ENCODE data around the gene MYOF. TPM values are rescaled to one million over a fixed set of nuclear protein-coding genes. Genes with fewer than 3 reads are reported as not detected.

The MYOF gene, protein sequence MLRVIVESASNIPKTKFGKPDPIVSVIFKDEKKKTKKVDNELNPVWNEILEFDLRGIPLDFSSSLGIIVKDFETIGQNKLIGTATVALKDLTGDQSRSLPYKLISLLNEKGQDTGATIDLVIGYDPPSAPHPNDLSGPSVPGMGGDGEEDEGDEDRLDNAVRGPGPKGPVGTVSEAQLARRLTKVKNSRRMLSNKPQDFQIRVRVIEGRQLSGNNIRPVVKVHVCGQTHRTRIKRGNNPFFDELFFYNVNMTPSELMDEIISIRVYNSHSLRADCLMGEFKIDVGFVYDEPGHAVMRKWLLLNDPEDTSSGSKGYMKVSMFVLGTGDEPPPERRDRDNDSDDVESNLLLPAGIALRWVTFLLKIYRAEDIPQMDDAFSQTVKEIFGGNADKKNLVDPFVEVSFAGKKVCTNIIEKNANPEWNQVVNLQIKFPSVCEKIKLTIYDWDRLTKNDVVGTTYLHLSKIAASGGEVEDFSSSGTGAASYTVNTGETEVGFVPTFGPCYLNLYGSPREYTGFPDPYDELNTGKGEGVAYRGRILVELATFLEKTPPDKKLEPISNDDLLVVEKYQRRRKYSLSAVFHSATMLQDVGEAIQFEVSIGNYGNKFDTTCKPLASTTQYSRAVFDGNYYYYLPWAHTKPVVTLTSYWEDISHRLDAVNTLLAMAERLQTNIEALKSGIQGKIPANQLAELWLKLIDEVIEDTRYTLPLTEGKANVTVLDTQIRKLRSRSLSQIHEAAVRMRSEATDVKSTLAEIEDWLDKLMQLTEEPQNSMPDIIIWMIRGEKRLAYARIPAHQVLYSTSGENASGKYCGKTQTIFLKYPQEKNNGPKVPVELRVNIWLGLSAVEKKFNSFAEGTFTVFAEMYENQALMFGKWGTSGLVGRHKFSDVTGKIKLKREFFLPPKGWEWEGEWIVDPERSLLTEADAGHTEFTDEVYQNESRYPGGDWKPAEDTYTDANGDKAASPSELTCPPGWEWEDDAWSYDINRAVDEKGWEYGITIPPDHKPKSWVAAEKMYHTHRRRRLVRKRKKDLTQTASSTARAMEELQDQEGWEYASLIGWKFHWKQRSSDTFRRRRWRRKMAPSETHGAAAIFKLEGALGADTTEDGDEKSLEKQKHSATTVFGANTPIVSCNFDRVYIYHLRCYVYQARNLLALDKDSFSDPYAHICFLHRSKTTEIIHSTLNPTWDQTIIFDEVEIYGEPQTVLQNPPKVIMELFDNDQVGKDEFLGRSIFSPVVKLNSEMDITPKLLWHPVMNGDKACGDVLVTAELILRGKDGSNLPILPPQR (N-terminal part only)
- total RNA-seq: 10 to 100 TPM; 10.8 to 10.9 TPM

DNA sequence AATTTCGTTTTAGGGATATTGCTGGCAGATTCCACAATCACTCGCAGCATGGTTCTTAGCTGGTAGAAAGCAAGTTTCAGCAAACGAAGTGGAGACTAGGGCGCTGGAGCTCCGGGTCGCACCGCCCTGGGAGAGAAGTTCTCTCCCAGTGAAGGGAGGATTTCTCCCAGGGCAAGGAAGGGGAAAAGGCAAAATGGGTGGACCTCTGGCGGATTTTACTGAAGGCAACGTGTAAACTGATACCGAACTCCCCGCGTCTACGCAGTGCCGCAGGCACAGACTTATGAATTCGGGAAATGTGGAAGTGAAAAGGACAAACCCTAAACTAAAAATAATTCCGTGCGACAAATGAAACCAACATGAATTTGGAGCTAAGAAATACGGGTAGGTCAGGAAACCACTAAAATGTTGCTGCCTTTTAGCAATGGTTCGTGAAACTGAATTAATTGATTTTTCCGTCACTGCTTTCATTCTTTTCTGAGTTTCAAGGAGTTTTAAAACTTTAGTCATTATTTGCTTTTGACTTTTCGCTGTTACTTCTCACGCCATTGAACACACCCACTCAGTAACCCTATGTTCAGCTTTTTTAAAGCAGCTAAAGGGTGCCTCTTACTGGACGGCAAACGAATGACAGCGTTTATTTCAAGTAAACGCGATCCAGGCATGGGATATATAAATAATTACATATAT, at the start of gene MYOF:
Gene MYOF, minus strand, starts transcription at position 190 of the 690 bp plus-strand sequence. Its CDS starts 140 bp downstream, at position 50.
- no peaks in the 10 kb centered on the region for H3K27me3 Mint-ChIP-seq
- peaks cover 3% of the 10 kb centered on the region for H3K36me3 Mint-ChIP-seq (ENCODE audit: low read depth)
- peaks cover 29% of the 10 kb centered on the region for H3K4me1 Mint-ChIP-seq
- CTCF ChIA-PET: interaction anchor here (0.6 to 15.3 kb wide), 38 partner anchors 7 to 472 kb away, joined by 3 to 511 read pairs (median 5); partner anchors contain the start of gene CEP55
- peak within 1 kb of the TSS; percentile 90 for H3K27ac Mint-ChIP-seq
- DNase-seq: peak; percentile 67
- POLR2A ChIA-PET: interaction anchor here (0.9 to 5.0 kb wide), 13 partner anchors 12 to 634 kb away, joined by 3 to 82 read pairs (median 4); partner anchors contain the start of genes CEP55 and EXOC6
- no peaks in the 10 kb centered on the region for H3K9me3 Mint-ChIP-seq
- H3K4me3 Mint-ChIP-seq: peak within 1 kb of the TSS; percentile 86

DNA sequence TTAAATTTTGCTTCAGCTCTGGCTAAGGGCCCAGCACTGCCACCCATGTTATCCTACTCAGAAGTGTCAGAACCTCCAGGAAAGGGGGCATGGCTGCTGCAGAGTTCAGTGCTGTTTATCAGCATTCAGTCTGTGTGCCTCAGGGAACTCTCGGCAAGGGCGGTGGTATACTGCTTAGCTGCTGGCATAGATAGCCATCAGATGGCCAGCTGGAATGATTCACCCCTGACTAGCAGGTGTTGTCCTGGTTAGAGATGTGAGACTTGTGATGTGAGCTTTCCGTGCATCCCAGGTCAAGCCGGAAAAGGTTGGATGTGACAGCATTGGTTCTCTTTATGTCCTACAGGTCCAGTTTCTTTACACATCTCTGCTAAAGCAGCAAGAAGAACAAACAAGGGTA, 36.4 kb upstream of the MYOF start:
- CTCF ChIA-PET: interaction anchor here (1.2 to 1.3 kb wide), 2 partner anchors 143 to 166 kb away, joined by 3 to 4 read pairs; no protein-coding TSS in a partner anchor
- H3K36me3 Mint-ChIP-seq (ENCODE audit: low read depth): peaks cover 84% of the 10 kb centered on the region
- no peak overlapping the region for H3K4me3 Mint-ChIP-seq
- H3K4me1 Mint-ChIP-seq: no peaks in the 10 kb centered on the region
- POLR2A ChIA-PET: no interaction called here
- no peaks in the 10 kb centered on the region for H3K27me3 Mint-ChIP-seq
- H3K27ac Mint-ChIP-seq: no peak overlapping the region
- peaks cover 7% of the 10 kb centered on the region for H3K9me3 Mint-ChIP-seq
- no peak for DNase-seq

DNA sequence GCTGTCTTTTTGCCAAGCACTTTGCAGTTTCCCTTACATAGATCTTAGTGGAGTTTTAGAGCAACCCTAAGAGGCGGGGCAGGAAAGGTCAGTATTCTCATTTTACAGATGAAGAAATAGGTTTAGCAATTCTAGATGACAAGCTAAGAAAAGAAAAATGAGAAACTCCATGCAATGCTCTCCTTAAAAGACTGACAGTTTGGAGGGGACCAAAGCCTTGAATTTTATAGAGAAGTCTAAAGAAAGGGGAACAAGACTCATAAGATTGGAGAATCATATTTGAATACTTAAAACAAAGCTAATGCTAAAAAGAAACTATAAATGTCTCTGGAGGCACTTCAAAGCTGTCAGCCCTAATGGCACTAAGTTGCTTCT, 33.9 kb upstream of the MYOF start:
- no peak overlapping the region for H3K4me3 Mint-ChIP-seq
- H3K36me3 Mint-ChIP-seq (ENCODE audit: low read depth): peaks cover 69% of the 10 kb centered on the region
- no peak for DNase-seq
- no peak overlapping the region for H3K27ac Mint-ChIP-seq
- ChIA-PET POLR2A (no interaction called here), CTCF (interaction anchor here (1.7 kb wide), 1 partner anchor 33 kb away, joined by 5 read pairs; the partner anchor contains the start of gene MYOF)
- peaks cover 4% of the 10 kb centered on the region for H3K9me3 Mint-ChIP-seq
- H3K27me3 Mint-ChIP-seq: no peaks in the 10 kb centered on the region
- H3K4me1 Mint-ChIP-seq: peaks cover 4% of the 10 kb centered on the region

DNA sequence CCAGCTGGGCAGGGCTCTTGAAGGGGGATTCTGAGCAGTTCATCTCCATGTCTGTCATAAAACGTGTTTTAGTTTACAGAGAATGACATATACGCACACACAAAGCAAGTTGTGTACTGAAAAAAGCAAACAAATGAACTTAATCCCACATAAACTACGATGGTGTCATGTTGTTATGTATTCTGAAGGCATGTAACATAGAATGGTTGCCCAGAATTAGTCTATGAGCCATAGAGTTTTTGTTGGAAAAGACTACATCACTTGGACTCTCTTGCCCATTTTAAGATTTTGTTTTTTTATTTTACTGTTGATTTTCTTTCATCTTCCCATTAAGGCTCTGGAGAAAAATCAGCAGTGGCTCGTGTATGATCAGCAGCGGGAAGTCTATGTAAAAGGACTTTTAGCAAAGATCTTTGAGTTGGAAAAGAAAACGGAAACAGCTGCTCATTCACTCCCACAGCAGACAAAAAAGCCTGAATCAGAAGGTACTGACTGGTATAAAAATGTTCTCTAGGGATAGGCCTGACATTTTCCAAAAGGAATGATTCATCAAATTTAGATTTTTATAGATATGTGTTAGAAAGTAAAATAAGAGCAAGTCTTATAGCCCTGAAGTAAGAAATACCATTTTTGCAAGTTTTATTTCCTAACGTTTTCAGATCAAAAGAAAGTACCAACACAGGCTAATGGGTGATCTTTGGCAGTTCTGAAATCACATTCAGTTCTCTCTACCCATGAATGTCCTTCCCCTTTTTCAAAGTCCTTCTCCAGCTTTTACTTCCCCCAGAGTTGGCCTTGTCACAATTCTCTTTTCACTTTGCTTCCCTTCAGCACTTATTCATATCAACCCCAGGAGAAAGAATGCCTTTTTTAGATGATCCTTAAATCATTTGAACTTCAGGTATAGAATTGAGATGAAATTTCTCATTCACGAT, 33.2 kb upstream of the MYOF start:
- Mint-ChIP-seq H3K4me1 (peaks cover 7% of the 10 kb centered on the region), H3K36me3 (ENCODE audit: low read depth) (peaks cover 69% of the 10 kb centered on the region), H3K27me3 (no peaks in the 10 kb centered on the region), H3K27ac (no peak overlapping the region), H3K4me3 (no peak overlapping the region), H3K9me3 (peaks cover 4% of the 10 kb centered on the region)
- ChIA-PET POLR2A (no interaction called here), CTCF (interaction anchor here (1.7 to 8.9 kb wide), 2 partner anchors 33 to 139 kb away, joined by 5 to 114 read pairs; partner anchors contain the start of gene MYOF)
- no peak for DNase-seq

DNA sequence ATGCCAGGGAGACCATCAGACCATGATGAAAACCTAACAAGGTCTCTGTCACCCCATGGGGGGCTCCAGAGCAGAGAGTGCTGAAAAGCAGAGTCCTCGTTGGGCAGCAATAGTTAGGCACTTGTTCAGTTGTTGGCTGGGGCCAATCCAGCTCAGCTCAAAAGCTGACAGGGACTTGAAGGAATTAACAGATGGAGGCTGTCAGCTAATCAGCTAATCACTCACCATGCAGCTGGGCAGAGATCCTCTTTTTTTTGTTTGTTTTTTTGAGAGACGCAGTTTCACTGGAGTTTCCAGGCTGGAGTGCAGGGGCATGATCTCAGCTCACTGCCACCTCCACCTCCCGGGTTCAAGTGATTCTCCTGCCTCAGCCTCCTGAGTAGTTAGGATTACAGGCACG, 32.4 kb upstream of the MYOF start:
- ChIA-PET POLR2A (no interaction called here), CTCF (interaction anchor here (1.4 to 8.9 kb wide), 3 partner anchors 11 to 138 kb away, joined by 5 to 114 read pairs (median 6); partner anchors contain the start of gene MYOF)
- H3K36me3 Mint-ChIP-seq (ENCODE audit: low read depth): peaks cover 72% of the 10 kb centered on the region

DNA sequence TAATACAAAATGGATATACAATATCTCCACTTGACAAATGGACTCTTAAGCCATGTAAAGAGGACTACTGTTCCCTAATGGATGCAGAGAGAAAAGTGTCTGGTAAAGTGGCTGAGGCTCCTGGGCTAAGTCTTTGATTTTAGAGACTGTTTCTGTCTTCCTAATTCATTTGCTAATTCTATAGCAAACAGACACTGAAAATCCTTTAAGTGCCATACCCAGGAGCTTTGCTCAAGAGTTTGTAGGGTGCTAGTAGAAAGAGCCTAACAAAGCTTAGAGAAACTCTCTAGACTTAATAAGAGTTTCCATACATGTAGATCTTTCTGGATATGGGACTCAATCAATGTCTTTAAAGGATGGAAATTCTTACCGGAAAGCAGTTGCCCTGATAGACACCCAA, 31.0 kb upstream of the MYOF start:
- Mint-ChIP-seq H3K9me3 (no peaks in the 10 kb centered on the region), H3K27ac (no peak overlapping the region), H3K27me3 (no peaks in the 10 kb centered on the region), H3K36me3 (ENCODE audit: low read depth) (peaks cover 70% of the 10 kb centered on the region), H3K4me3 (no peak overlapping the region), H3K4me1 (peaks cover 27% of the 10 kb centered on the region)
- CTCF ChIA-PET: interaction anchor here (1.1 to 8.9 kb wide), 7 partner anchors 10 to 161 kb away, joined by 3 to 116 read pairs (median 27); partner anchors contain the start of genes CEP55 and MYOF
- POLR2A ChIA-PET: interaction anchor here (1.1 to 1.6 kb wide), 2 partner anchors 11 to 136 kb away, joined by 4 read pairs; no protein-coding TSS in a partner anchor
- DNase-seq: no peak

More for the DNA sequence above, 32.4 kb upstream of the MYOF start:
- H3K4me3 Mint-ChIP-seq: no peak overlapping the region
- H3K9me3 Mint-ChIP-seq: peaks cover under 1% of the 10 kb centered on the region
- H3K27me3 Mint-ChIP-seq: no peaks in the 10 kb centered on the region
- no peak for DNase-seq
- H3K27ac Mint-ChIP-seq: no peak overlapping the region
- H3K4me1 Mint-ChIP-seq: peaks cover 14% of the 10 kb centered on the region

DNA sequence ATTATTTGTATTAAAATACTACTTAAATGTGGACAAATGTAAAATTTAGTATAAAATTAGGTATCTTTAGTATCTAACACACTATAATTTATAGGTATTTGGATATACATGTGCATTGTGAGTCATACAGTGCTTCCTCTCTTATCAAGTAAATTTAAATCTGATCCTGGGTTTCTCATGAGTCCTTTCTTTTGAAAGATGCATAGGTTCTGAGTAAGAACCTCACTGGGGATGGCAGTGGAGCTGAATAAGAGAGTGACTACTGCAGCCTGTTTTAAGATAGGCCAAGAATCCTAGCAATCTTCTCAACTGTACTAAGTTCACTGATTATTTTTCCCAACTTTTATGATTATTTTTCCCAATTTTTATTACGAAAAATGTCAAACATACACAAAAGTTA, 30.4 kb upstream of the MYOF start:
- Mint-ChIP-seq H3K9me3 (no peaks in the 10 kb centered on the region), H3K27ac (no peak overlapping the region), H3K4me1 (peaks cover 30% of the 10 kb centered on the region), H3K36me3 (ENCODE audit: low read depth) (peaks cover 71% of the 10 kb centered on the region), H3K27me3 (no peaks in the 10 kb centered on the region), H3K4me3 (no peak overlapping the region)
- ChIA-PET CTCF (interaction anchor here (0.6 to 8.9 kb wide), 8 partner anchors 7 to 160 kb away, joined by 4 to 116 read pairs (median 26); partner anchors contain the start of genes CEP55 and MYOF), POLR2A (interaction anchor here (1.6 to 2.1 kb wide), 2 partner anchors 10 to 30 kb away, joined by 4 to 8 read pairs; partner anchors contain the start of gene MYOF)
- DNase-seq: no peak

DNA sequence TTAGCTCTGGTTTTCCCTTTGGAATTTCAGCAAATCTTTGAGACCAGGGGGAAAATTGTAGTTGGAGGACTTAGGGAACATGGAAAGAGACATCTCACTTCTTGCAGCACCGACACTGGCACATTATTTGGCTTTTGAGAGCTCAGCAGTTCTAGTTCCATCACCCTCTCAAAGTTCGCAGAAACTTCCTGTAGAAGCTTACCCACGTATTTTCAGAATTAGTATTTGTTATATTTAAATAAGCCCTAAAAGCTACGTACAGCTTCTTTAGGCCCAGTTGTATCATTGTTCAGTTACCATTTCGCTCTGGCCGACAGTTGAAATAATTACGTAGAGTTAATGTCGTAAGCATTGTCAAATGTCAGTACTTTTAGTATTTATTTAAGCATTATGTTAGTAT, 27.7 kb upstream of the MYOF start:
- H3K4me1 Mint-ChIP-seq: peaks cover 44% of the 10 kb centered on the region
- DNase-seq: no peak
- H3K36me3 Mint-ChIP-seq (ENCODE audit: low read depth): peaks cover 68% of the 10 kb centered on the region
- H3K9me3 Mint-ChIP-seq: no peaks in the 10 kb centered on the region
- no peaks in the 10 kb centered on the region for H3K27me3 Mint-ChIP-seq
- CTCF ChIA-PET: interaction anchor here (0.8 to 8.9 kb wide), 13 partner anchors 8 to 156 kb away, joined by 3 to 116 read pairs (median 6); partner anchors contain the start of genes CEP55 and MYOF
- no peak overlapping the region for H3K4me3 Mint-ChIP-seq
- POLR2A ChIA-PET: interaction anchor here (1.1 to 8.2 kb wide), 4 partner anchors 9 to 134 kb away, joined by 4 to 89 read pairs (median 6); partner anchors contain the start of gene CEP55
- H3K27ac Mint-ChIP-seq: peak overlapping the region; percentile 68

DNA sequence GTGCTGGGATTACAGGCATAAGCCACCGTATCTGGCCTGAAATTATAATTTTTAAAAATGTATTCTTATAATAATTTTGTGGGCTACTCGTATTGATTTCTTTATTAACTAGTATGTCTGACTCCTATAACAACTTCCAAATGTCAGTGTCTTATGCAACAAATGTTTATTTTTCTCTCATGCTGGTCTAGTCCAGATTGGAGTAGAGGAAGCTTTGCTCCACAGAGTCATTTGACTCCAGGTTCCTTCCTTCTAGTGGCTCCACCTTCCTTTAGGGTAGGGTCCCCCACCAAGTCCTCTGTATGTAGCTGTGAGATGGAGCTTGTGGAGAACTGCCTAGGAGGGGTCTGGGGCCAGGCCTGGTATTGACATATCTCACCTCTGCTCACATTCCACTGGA, 22.9 kb upstream of the MYOF start:
- CTCF ChIA-PET: interaction anchor here (0.9 to 1.9 kb wide), 4 partner anchors 9 to 175 kb away, joined by 3 to 10 read pairs (median 4); no protein-coding TSS in a partner anchor
- POLR2A ChIA-PET: interaction anchor here (1.1 to 8.2 kb wide), 3 partner anchors 8 to 198 kb away, joined by 3 to 89 read pairs (median 4); partner anchors contain the start of genes CEP55, FRA10AC1 and MYOF
- H3K4me3 Mint-ChIP-seq: no peak overlapping the region
- H3K27me3 Mint-ChIP-seq: no peaks in the 10 kb centered on the region
- H3K4me1 Mint-ChIP-seq: peaks cover 71% of the 10 kb centered on the region
- no peaks in the 10 kb centered on the region for H3K9me3 Mint-ChIP-seq
- peaks cover 81% of the 10 kb centered on the region for H3K36me3 Mint-ChIP-seq (ENCODE audit: low read depth)
- no peak for DNase-seq
- no peak overlapping the region for H3K27ac Mint-ChIP-seq

DNA sequence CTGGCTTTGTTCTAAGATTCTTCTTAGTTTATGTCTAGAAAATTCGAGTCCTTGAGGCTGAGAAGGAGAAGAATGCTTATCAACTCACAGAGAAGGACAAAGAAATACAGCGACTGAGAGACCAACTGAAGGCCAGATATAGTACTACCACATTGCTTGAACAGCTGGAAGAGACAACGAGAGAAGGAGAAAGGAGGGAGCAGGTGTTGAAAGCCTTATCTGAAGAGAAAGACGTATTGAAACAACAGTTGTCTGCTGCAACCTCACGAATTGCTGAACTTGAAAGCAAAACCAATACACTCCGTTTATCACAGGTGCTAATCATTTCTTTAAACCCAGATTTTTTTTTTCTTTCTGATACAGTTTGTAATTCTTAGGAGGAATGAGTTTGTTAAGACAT, 20.9 kb upstream of the MYOF start:
- Mint-ChIP-seq H3K4me3 (peak overlapping the region; percentile 67), H3K36me3 (ENCODE audit: low read depth) (peaks cover 80% of the 10 kb centered on the region), H3K4me1 (peaks cover 72% of the 10 kb centered on the region), H3K9me3 (no peaks in the 10 kb centered on the region), H3K27ac (peak overlapping the region; percentile 87), H3K27me3 (no peaks in the 10 kb centered on the region)
- DNase-seq: no peak
- ChIA-PET CTCF (interaction anchor here (1.1 to 3.1 kb wide), 7 partner anchors 8 to 127 kb away, joined by 3 to 26 read pairs (median 7); partner anchors contain the start of gene MYOF), POLR2A (interaction anchor here (0.8 to 2.1 kb wide), 6 partner anchors 8 to 655 kb away, joined by 3 to 10 read pairs (median 4); partner anchors contain the start of genes EXOC6 and MYOF)
